HUES48 (cell line): ENCODE results near the gene OLFM1.

Experiments used
- H3K27ac ChIP-seq: one replicate; pipeline ENCODE4 v1.7.0; 2013; ENCODE audit warnings: low read depth, low read length, inconsistent platforms
- H3K27me3 ChIP-seq: 2 replicates; pipeline ENCODE4 v1.6.1; 2013; ENCODE audit warnings: mild to moderate bottlenecking, low read length; ENCODE audit not compliant: control insufficient read depth, insufficient read depth
- H3K36me3 ChIP-seq: 2 replicates; pipeline ENCODE4 v1.6.1; 2013; ENCODE audit warnings: low read length; ENCODE audit not compliant: control insufficient read depth, insufficient read depth
- H3K4me1 ChIP-seq: 2 replicates; pipeline ENCODE4 v1.6.1; 2013; ENCODE audit warnings: mild to moderate bottlenecking, low read length; ENCODE audit not compliant: control insufficient read depth, insufficient read depth
- H3K4me3 ChIP-seq: 2 replicates; pipeline ENCODE4 v1.5.1; 2013; ENCODE audit warnings: mild to moderate bottlenecking, low read depth, low read length
- H3K9ac ChIP-seq: 2 replicates; pipeline ENCODE4 v1.6.1; 2013; ENCODE audit warnings: mild to moderate bottlenecking, low read depth, low read length, moderate library complexity
- H3K9me3 ChIP-seq: 2 replicates; pipeline ENCODE4 v1.6.1; 2013; ENCODE audit warnings: low read length; ENCODE audit not compliant: control insufficient read depth, insufficient read depth

The OLFM1 gene

DNA sequence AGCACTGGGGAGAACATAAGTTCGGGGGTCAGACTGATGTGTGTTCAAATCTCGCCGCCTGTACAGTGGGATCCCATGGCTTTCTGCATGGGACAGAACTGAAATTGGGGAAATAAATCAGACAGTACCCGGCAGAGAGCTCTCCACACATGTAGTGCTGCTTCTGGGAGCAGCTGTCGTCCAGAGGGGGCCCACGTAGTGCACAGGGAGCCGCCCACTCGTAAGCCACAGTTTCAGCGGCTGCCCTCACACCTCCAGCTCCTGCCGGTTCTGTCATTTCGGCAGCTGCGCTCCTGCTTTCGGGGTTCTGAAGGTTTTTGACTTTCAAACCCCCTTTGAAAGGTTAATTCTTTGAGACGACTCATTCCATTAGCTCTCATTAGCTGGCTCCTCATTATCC is 83.1 kb downstream of the OLFM1 start:
- H3K4me3 ChIP-seq: no peak overlapping the region
- no peak overlapping the region for H3K27ac ChIP-seq
- H3K9me3 ChIP-seq: no peaks in the 10 kb centered on the region
- H3K27me3 ChIP-seq: no peaks in the 10 kb centered on the region
- H3K4me1 ChIP-seq: no peaks in the 10 kb centered on the region
- H3K36me3 ChIP-seq: no peaks in the 10 kb centered on the region
- H3K9ac ChIP-seq: no peak overlapping the region
